ENCODE data around the gene RNF5. TPM values are rescaled to one million over a fixed set of nuclear protein-coding genes. Genes with fewer than 3 reads are reported as not detected.

Gene RNF5
- total and polyA plus RNA-seq, 9 of the 15 experiments (the other 6 are each of a cell fraction or from before 2014, with no cell fraction given): 62.2 to 245 (median 129) TPM

GRCh38 chr6:32152769-32153563 is 25.2 kb upstream of the RNF5 start (continued):
- TF ChIP-seq ZNF511 (CRISPR knock-in tag; IDR thresholded peaks at IDR 0.05) (0 out of 2 replicates have a peak, but pooled peaks have one; percentile 15), ZNF121 (CRISPR knock-in tag; conservative IDR thresholded peaks at IDR 0.05) (no peak), GATAD2A (IDR thresholded peaks at IDR 0.05) (peak; percentile 89), BRF2 (IDR thresholded peaks at IDR 0.05; ENCODE audit: borderline replicate concordance, insufficient read depth, insufficient read length) (no peak), NR2C1 (IDR thresholded peaks at IDR 0.05) (no peak), NR2C1 (tag; IDR thresholded peaks at IDR 0.05) (peak; percentile 12; the same call in 1 of the 2 replicates), PML (IDR thresholded peaks at IDR 0.05; ENCODE audit: low read length) (0 out of 2 replicates have a peak, but pooled peaks have one; percentile 7), SMARCA4 (IDR thresholded peaks at IDR 0.05) (peak; percentile 44; the same call in 1 of the 2 replicates), CREB1 (IDR thresholded peaks at IDR 0.05) (0 out of 2 replicates have a peak, but pooled peaks have one; percentile 25), CREB1 (CRISPR knock-in tag; IDR thresholded peaks at IDR 0.05) (no peak), RNF2 (IDR thresholded peaks at IDR 0.05) (no peak), MTA1 (IDR thresholded peaks at IDR 0.05; ENCODE audit: borderline replicate concordance) (no peak), ZNF644 (tag; IDR thresholded peaks at IDR 0.05; ENCODE audit: low read depth) (0 out of 2 replicates have a peak, but pooled peaks have one; percentile 67), UBTF (IDR thresholded peaks at IDR 0.05; ENCODE audit: borderline replicate concordance in 1 of 2, low read depth in 2 of 2, low read length in 2 of 2) (peak; percentile 73 to 79; a peak in 2 of 4 replicates), POLR2AphosphoS5 (IDR thresholded peaks at IDR 0.05; ENCODE audit: control insufficient read depth, insufficient read depth, low read depth, low read length) (0 out of 2 replicates have a peak, but pooled peaks have one; percentile 24)

Measured in K562 (cell line).